Stimulated activated CD8-positive, alpha-beta memory T cell treated with anti-CD3 and anti-CD28 coated beads, Interleukin-4, amount 100 ng/mL, for 24 hours (primary cell): ENCODE measurements around the gene ERCC1.
A peak's percentile ranks its signal among the peaks of the same experiment; 100 is the strongest.
"Not testable (repeated sequence)": the region's sequence is repeated elsewhere in the genome, so short reads cannot be mapped to it uniquely, and the experiment has no call there.

Experiments
- DNase-seq: peaks from one replicate; pipeline ENCODE4 v3.0.0-alpha.2; 2020; ENCODE audit warnings: low read depth

The ERCC1 gene

GRCh38 chr19:45455707-45456499 lies 32.2 kb upstream of the ERCC1 start:
- peak; percentile 65 for DNase-seq

- no peak for DNase-seq
Observed at GRCh38 chr19:45451850-45452387, 28.2 kb upstream of the ERCC1 start.

- no peak for DNase-seq
Observed at GRCh38 chr19:45451131-45451849, 27.6 kb upstream of the ERCC1 start.

GRCh38 chr19:45450012-45450333 lies 26.3 kb upstream of the ERCC1 start:
- DNase-seq, result no peak

GRCh38 chr19:45448887-45449299 lies 25.2 kb upstream of the ERCC1 start:
- no peak for DNase-seq

- DNase-seq, result no peak
Observed at GRCh38 chr19:45448425-45448756, 24.7 kb upstream of the ERCC1 start.

- DNase-seq, result no peak
Observed at GRCh38 chr19:45446944-45447343, 23.2 kb upstream of the ERCC1 start.

- no peak for DNase-seq
Observed at GRCh38 chr19:45446295-45446694, 22.6 kb upstream of the ERCC1 start.

- DNase-seq, result no peak
Observed at GRCh38 chr19:45445139-45445538, 21.4 kb upstream of the ERCC1 start.

- DNase-seq, result peak; percentile 76
Observed at GRCh38 chr19:45444318-45445041, 20.8 kb upstream of the ERCC1 start.

- peak; percentile 28 for DNase-seq
Observed at GRCh38 chr19:45443462-45444317, 20.0 kb upstream of the ERCC1 start.

- DNase-seq, result no peak
Observed at GRCh38 chr19:45442778-45443461, 19.2 kb upstream of the ERCC1 start.

- no peak for DNase-seq
Observed at GRCh38 chr19:45442408-45442777, 18.7 kb upstream of the ERCC1 start.

GRCh38 chr19:45440873-45441654 lies 17.3 kb upstream of the ERCC1 start:
- DNase-seq, result no peak

GRCh38 chr19:45440259-45440638 lies 16.5 kb upstream of the ERCC1 start:
- DNase-seq, result no peak

GRCh38 chr19:45439569-45440258 lies 16.0 kb upstream of the ERCC1 start:
- DNase-seq, result peak; percentile 77

- DNase-seq, result no peak
Observed at GRCh38 chr19:45439190-45439568, 15.5 kb upstream of the ERCC1 start.

GRCh38 chr19:45437328-45437727 lies 13.6 kb upstream of the ERCC1 start:
- DNase-seq, result no peak

- DNase-seq, result not testable (repeated sequence)
Observed at GRCh38 chr19:45432543-45432942, 8.8 kb upstream of the ERCC1 start.

GRCh38 chr19:45431008-45431407 lies 7.3 kb upstream of the ERCC1 start:
- not testable (repeated sequence) for DNase-seq
